GM12873 (cell line): ENCODE data around the gene SOS1.

ENCODE experiments used
- CTCF ChIP-seq: IDR thresholded peaks from 2 replicates; pipeline ENCODE4 v1.5.1; 2012; ENCODE audit warnings: low read depth, mild to moderate bottlenecking, moderate library complexity, low read length, control low read depth; ENCODE audit not compliant: insufficient read depth; ENCODE audit errors: missing control alignments

The SOS1 gene

GRCh38 chr2:39154944-39155343 lies 34.1 kb upstream of the SOS1 start:
- TF ChIP-seq CTCF, result no peak

- TF ChIP-seq CTCF, result no peak
Measured at GRCh38 chr2:39153312-39153711, 32.5 kb upstream of the SOS1 start.

GRCh38 chr2:39152504-39152903 lies 31.7 kb upstream of the SOS1 start:
- TF ChIP-seq CTCF, result no peak

GRCh38 chr2:39150890-39151497 lies 30.1 kb upstream of the SOS1 start:
- TF ChIP-seq CTCF, result no peak

GRCh38 chr2:39150102-39150562 lies 29.3 kb upstream of the SOS1 start:
- TF ChIP-seq CTCF, result no peak

- TF ChIP-seq CTCF, result no peak
Measured at GRCh38 chr2:39146630-39147029, 25.8 kb upstream of the SOS1 start.

- no peak for TF ChIP-seq CTCF
Measured at GRCh38 chr2:39145906-39146421, 25.1 kb upstream of the SOS1 start.
